ENCODE results near the gene DCST2. TPM values are rescaled to one million over a fixed set of nuclear protein-coding genes. Genes with fewer than 3 reads are reported as not detected.

The DCST2 gene
- total RNA-seq, 4 donors from 2014 or later: 3.8 to 11.5 (median 6.3) TPM

DNA sequence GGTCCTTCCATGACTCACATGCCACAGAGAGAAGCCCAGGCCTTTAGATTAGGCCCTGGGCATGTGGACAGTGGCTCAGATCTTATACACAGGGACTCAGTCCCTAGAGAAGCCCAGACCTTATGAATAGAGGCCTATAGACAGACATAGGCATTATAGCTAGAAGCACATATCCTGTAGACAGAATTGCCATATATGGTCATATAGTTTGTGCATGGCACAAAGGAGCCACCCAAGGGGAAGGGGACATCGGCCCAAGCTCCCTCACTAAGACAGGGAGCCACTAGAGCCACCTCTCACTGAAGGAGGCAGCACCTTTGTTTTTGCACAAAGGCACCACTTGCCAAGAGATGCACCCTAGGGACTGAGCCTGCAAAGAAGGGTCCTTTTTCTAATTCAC, 42.8 kb upstream of the DCST2 start:
- intact Hi-C loops (cut with DNase I; ENCODE audit: low total_unique reads): no loop called here
- TF ChIP-seq, protein P1, sequence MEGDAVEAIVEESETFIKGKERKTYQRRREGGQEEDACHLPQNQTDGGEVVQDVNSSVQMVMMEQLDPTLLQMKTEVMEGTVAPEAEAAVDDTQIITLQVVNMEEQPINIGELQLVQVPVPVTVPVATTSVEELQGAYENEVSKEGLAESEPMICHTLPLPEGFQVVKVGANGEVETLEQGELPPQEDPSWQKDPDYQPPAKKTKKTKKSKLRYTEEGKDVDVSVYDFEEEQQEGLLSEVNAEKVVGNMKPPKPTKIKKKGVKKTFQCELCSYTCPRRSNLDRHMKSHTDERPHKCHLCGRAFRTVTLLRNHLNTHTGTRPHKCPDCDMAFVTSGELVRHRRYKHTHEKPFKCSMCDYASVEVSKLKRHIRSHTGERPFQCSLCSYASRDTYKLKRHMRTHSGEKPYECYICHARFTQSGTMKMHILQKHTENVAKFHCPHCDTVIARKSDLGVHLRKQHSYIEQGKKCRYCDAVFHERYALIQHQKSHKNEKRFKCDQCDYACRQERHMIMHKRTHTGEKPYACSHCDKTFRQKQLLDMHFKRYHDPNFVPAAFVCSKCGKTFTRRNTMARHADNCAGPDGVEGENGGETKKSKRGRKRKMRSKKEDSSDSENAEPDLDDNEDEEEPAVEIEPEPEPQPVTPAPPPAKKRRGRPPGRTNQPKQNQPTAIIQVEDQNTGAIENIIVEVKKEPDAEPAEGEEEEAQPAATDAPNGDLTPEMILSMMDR (IDR thresholded peaks at IDR 0.05): no peak
- TF ChIP-seq POLR2A (IDR thresholded peaks at IDR 0.05): no peak
- 85 to 87% methylated on average over 1 of the region's 1 CpG for WGBS, 2 donors
- no peak overlapping the region for H3K4me3 ChIP-seq (ENCODE audit: low read depth, poor library complexity, severe bottlenecking)
- no peak for DNase-seq (ENCODE audit: low spot score in 2 of 2)

DNA sequence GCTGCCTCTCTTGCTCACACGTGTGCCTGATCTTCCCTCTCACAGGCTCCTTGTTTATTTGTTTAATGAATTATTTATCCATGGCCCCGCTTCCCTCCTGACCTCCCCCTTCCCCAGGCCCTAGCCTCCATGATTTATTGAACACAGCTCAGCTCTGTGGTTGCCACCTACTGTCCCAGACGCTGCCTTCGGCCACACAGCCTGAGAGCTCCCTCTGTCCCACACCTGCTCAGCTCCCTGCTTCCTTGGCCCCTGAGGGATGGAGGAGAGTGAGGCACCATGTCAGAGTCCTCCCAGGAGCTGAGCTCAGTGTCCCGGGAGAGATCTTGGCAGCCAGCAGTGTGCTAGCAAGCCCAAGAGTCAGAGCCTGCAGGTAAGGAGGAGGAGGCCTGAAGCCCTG, 42.0 kb upstream of the DCST2 start:
- H3K4me3 ChIP-seq (ENCODE audit: low read depth, poor library complexity, severe bottlenecking): no peak overlapping the region
- TF ChIP-seq, protein P1 (IDR thresholded peaks at IDR 0.05): no peak
- no peak for TF ChIP-seq POLR2A (IDR thresholded peaks at IDR 0.05)
- intact Hi-C loops (cut with DNase I; ENCODE audit: low total_unique reads): no loop called here
- WGBS, 2 donors: 47 to 49% methylated on average over 5 of the region's 5 CpGs
- DNase-seq (ENCODE audit: low spot score in 2 of 2): no peak

DNA sequence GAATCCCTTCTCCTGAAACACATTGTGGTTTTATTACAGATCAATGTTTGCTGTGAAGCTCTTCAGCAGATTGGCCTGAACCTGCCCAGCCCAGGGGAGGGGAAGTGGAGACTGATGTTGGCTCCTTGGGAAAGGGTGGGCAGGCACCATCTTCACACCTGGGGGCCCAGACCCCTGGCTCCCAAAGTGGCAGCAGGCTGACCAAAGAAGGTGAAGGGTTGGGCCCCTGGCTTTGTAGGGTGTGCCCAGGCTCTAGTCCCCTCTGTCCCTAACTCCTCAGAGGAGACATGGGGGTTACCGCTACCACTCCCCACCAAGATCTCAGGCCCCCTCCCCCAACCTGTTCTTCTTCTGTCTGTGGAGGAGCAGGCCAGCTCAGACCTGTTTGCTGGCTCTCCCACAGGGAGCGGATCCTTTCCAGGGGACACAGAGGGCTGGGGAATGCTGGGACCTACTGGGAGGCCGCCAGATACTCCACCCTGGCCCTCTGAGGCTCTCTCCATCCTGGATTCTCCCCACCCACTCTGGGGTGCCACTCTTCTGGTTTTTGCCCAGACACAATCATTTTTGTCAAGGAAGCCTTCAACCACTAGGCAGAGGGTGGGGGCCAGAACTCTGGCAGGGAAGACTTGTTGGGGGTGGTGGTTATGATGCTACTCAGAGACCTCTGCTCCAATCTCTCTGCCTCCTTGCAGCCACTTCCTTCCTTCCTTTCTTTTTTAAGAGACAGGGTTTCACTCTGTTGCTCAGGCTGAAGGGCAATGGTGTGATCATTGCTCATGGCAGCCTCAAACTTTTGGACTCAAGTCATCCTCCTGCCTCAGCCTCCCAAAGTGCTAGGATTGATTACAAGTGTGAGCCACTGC, 40.0 kb upstream of the DCST2 start:
- H3K4me3 ChIP-seq (ENCODE audit: low read depth, poor library complexity, severe bottlenecking): no peak overlapping the region
- DNase-seq (ENCODE audit: low spot score in 2 of 2): no peak
- TF ChIP-seq POLR2A (IDR thresholded peaks at IDR 0.05): no peak
- TF ChIP-seq, protein P1 (IDR thresholded peaks at IDR 0.05): no peak
- 55 to 63% methylated on average over 3 of the region's 3 CpGs for WGBS, 2 donors
- intact Hi-C loops (cut with DNase I; ENCODE audit: low total_unique reads): no loop called here

DNA sequence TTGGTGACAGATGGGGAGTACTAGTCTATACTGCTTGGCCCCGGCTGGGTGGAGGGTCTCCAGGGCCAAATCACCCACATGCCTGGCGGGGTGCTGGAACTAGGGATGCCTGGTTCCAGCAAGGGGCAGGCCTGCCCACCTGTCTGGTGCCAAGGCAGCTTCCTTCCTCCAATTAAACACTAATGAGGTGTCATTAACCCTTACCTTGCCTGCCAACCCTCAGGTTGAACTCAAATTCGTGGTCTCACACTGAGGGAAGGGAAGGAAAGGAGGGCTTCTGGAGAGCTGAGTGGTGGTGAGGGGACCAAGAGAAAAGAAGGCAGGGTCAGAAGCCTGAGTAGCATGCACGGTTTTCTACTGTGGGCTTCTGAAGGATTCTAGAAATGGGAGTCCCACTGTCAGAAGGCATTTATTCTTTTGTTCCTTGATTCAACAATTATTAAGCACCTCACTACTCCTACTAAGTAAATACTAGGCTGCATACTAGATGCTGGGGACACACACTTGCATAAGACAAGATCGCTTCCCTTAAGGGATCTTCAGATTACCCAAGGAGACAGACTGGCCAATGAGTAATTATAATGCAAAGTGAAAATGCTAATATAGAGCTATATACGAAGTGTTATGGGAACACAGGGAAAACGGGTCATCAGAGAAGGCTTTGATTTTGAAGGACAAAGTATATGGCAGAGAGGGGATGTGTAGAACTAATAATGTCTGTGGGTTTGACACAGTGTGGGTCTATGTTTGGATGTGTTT, 39.1 kb upstream of the DCST2 start:
- TF ChIP-seq, protein P1 (IDR thresholded peaks at IDR 0.05): no peak
- H3K4me3 ChIP-seq (ENCODE audit: low read depth, poor library complexity, severe bottlenecking): no peak overlapping the region
- WGBS, 2 donors: 49% methylated on average over 7 of the region's 7 CpGs
- intact Hi-C loops (cut with DNase I; ENCODE audit: low total_unique reads): no loop called here
- DNase-seq (ENCODE audit: low spot score in 2 of 2): no peak

DNA sequence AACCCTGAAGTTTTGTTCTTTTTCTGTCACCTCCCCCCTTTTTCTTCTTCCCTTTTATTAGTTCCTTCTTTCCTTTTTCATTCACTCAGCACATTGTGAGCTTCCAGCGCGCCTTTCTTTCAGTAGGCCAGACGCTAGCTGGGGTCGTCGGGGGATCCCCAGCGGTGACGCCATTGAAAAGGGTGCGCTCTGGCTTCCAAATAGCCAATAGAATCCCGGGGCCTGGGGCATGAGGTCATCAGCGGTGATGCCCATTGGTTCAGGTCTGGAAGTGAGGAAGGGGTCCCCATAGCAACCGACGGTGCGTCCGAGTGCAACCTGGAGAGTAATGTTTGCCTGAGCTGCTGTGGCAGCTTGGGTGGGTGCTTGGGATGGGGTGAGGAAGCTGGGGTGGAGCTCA, 38.1 kb upstream of the DCST2 start:
- no peak overlapping the region for H3K4me3 ChIP-seq (ENCODE audit: low read depth, poor library complexity, severe bottlenecking)
- intact Hi-C loops (cut with DNase I; ENCODE audit: low total_unique reads): no loop called here
- WGBS, 2 donors: 43 to 53% methylated on average over 12 to 14 of the region's 14 CpGs
- TF ChIP-seq, protein P1 (IDR thresholded peaks at IDR 0.05): no peak
- TF ChIP-seq POLR2A (IDR thresholded peaks at IDR 0.05): no peak
- DNase-seq (ENCODE audit: low spot score in 2 of 2): no peak

Data from lower leg skin (tissue), 4 donors.